GM12878 (cell line): Measurements from ENCODE around the gene MYB.

Source experiments
- ATF2 ChIP-seq: IDR thresholded peaks from 2 replicates; pipeline ENCODE4 v1.6.1; 2012; ENCODE audit warnings: low read length, inconsistent platforms
- BHLHE40 ChIP-seq, 2 experiments: fragments of 450-650 bp in 1 of 2; IDR thresholded peaks; 2 replicates each; pipeline ENCODE4 v1.6.1; 2011 to 2017; ENCODE audit warnings: low read depth in 2 of 2, borderline replicate concordance in 1 of 2, improper control_type of control experiment in 1 of 2, low read length in 1 of 2, mild to moderate bottlenecking in 1 of 2
- CEBPB ChIP-seq, 2 experiments: fragments of 150-350 bp in 1 of 2; IDR thresholded peaks; 2 replicates each; pipeline ENCODE4 v1.6.1; 2012 to 2014; ENCODE audit warnings: low read depth in 2 of 2, low read length in 2 of 2, borderline replicate concordance in 1 of 2, inconsistent platforms in 1 of 2
- CTCF ChIP-seq, 3 experiments: IDR thresholded peaks in 2 of 3; conservative IDR thresholded peaks in 1 of 3; 2 replicates each; pipeline ENCODE4 v1.5.1; 2011; ENCODE audit warnings: low read depth in 3 of 3, low read length in 3 of 3, mild to moderate bottlenecking in 3 of 3, control low read depth in 2 of 3, moderate library complexity in 2 of 3, inconsistent platforms in 1 of 3, mixed read lengths in 1 of 3; ENCODE audit not compliant: control insufficient read depth in 2 of 3, insufficient read depth in 1 of 3; ENCODE audit errors: extremely low read depth in 1 of 3
- E2F8 ChIP-seq: fragments of 450-650 bp; IDR thresholded peaks from 2 replicates; pipeline ENCODE4 v1.6.1; 2018; ENCODE audit warnings: mild to moderate bottlenecking, low read depth, moderate library complexity; ENCODE audit not compliant: partially characterized antibody
- EZH2 ChIP-seq: IDR thresholded peaks from 2 replicates; pipeline ENCODE4 v1.6.1; 2012; ENCODE audit warnings: low read depth, mild to moderate bottlenecking, control low read depth, inconsistent platforms, low read length, borderline replicate concordance; ENCODE audit not compliant: control insufficient read depth
- MAX ChIP-seq: IDR thresholded peaks from 2 replicates; pipeline ENCODE4 v1.6.1; 2012; ENCODE audit warnings: low read depth, low read length, improper control_type of control experiment
- POLR2A ChIP-seq: IDR thresholded peaks from 2 replicates; pipeline ENCODE4 v1.6.1; 2011; ENCODE audit warnings: low read depth, mild to moderate bottlenecking, low read length
- REST ChIP-seq: IDR thresholded peaks from 2 replicates; pipeline ENCODE4 v1.6.1; 2012; ENCODE audit warnings: mild to moderate bottlenecking, low read depth, low read length
- SMAD5 ChIP-seq: IDR thresholded peaks from 2 replicates; pipeline ENCODE4 v1.6.1; 2016; ENCODE audit warnings: antibody characterized with exemption, low read depth
- SUPT20H ChIP-seq: IDR thresholded peaks from 2 replicates; pipeline ENCODE4 v1.6.1; 2011; ENCODE audit warnings: low read depth, mild to moderate bottlenecking, low read length, moderate library complexity, borderline replicate concordance; ENCODE audit not compliant: control insufficient read depth
- USF2 ChIP-seq: IDR thresholded peaks from 2 replicates; pipeline ENCODE4 v1.6.1; 2011; ENCODE audit warnings: low read depth, low read length, improper control_type of control experiment, borderline replicate concordance
- YY1 ChIP-seq: IDR thresholded peaks from 2 replicates; pipeline ENCODE4 v1.6.1; 2011; ENCODE audit warnings: low read depth, mild to moderate bottlenecking, low read length
- ZNF217 ChIP-seq: fragments of 450-650 bp; IDR thresholded peaks from 2 replicates; pipeline ENCODE4 v1.6.1; 2017; ENCODE audit warnings: antibody characterized with exemption, mild to moderate bottlenecking

- TF ChIP-seq USF2 = no peak
- TF ChIP-seq SUPT20H = no peak
- no peak for TF ChIP-seq EZH2
- no peak for TF ChIP-seq SMAD5
- 0 out of 4 replicates have a peak, but pooled peaks of 1 of the 2 experiments have one; percentile 36 for TF ChIP-seq CEBPB (IDR thresholded peaks at IDR 0.05; ENCODE audit: borderline replicate concordance in 1 of 2, low read depth in 2 of 2, low read length in 2 of 2)
- no peak for TF ChIP-seq YY1
- no peak for TF ChIP-seq CTCF (IDR thresholded peaks at IDR 0.05 in 2 of 3, conservative IDR thresholded peaks at IDR 0.05 in 1 of 3; ENCODE audit: control insufficient read depth in 2 of 3, extremely low read depth in 1 of 3, insufficient read depth in 1 of 3, low read depth in 3 of 3, low read length in 3 of 3)
- no peak for TF ChIP-seq POLR2A
- TF ChIP-seq ZNF217 = no peak
- peak; percentile 59 for TF ChIP-seq ATF2
- no peak for TF ChIP-seq REST
- no peak for TF ChIP-seq MAX
- TF ChIP-seq E2F8 = no peak
- no peak for TF ChIP-seq BHLHE40 (IDR thresholded peaks at IDR 0.05; ENCODE audit: borderline replicate concordance in 1 of 2, low read depth in 2 of 2, low read length in 1 of 2)
Observed at GRCh38 chr6:135161411-135162395, 19.4 kb upstream of the MYB start.
